GM12878 (cell line): ENCODE results near the gene DAZAP1. TPM values are rescaled to one million over a fixed set of nuclear protein-coding genes. Genes with fewer than 3 reads are reported as not detected.

Source experiments
- ATAC-seq: fragments of 200-7000 bp; cut with Tn5 transposase; 3 replicates; pipeline ENCODE4 v1.9.1; 2020; ENCODE audit warnings: mild to moderate bottlenecking, moderate library complexity
- BruUV-seq: library from RNA; stranded (reverse); fragments of 400-500 nt; replicated peaks from 2 replicates; lab custom pipeline; 2021; lab: Mats Ljungman, UMichigan
- CTCF ChIA-PET: fragments of 300-600 bp; sonication (Branson Sonifier 250); formaldehyde crosslinking; extraction: SDS; loops from one replicate; lab custom pipeline; 2021; ENCODE audit warnings: inconsistent platforms; lab: Yijun Ruan, JAX
- POLR2A ChIA-PET: fragments of 350-600 bp; formaldehyde crosslinking; extraction: SDS; loops from one replicate; lab custom pipeline; 2021; ENCODE audit warnings: inconsistent platforms; lab: Charles Lee
- RAD21 ChIA-PET: fragments of 300-600 bp; sonication (Branson Sonifier 250); formaldehyde crosslinking; loops from one replicate; lab custom pipeline; 2023; ENCODE audit warnings: antibody characterized with exemption; ENCODE audit not compliant: unreplicated experiment; lab: Charles Lee
- SMC1A ChIA-PET: fragments of 300-600 bp; sonication (Branson Sonifier 250); formaldehyde crosslinking; loops from one replicate; lab custom pipeline; 2023; ENCODE audit not compliant: unreplicated experiment, uncharacterized antibody; lab: Charles Lee
- DNase-seq: peaks from one replicate; pipeline ENCODE4 v3.0.0-alpha.2; 2011; ENCODE audit warnings: low read depth, low spot score
- FAIRE-seq: peaks from 3 replicates; lab custom pipeline; 2011; peaks lifted over from hg19 to GRCh38; lab: Jason Lieb, UNC
- H2AFZ ChIP-seq: 2 replicates; pipeline ENCODE4 v1.6.0; 2011; ENCODE audit warnings: low read depth, low read length, control low read depth; ENCODE audit not compliant: control insufficient read depth
- H3K27ac ChIP-seq: 2 replicates; pipeline ENCODE4 v1.5.1; 2011; ENCODE audit warnings: control low read depth; ENCODE audit not compliant: control insufficient read depth, insufficient read depth
- H3K27me3 ChIP-seq, 2 experiments: replicated peaks in 1 of 2; 2 replicates each; pipeline versions ENCODE4 v1.6.0 to v1.6.1; 2011; ENCODE audit warnings: low read length in 1 of 2; ENCODE audit not compliant: control insufficient read depth in 2 of 2, insufficient read depth in 2 of 2
- H3K36me3 ChIP-seq, 2 experiments: 2 replicates each; pipeline ENCODE4 v1.5.1; 2011; ENCODE audit warnings: low read length in 1 of 2; ENCODE audit not compliant: control insufficient read depth in 2 of 2, insufficient read depth in 2 of 2
- H3K4me1 ChIP-seq: 2 replicates; pipeline ENCODE4 v1.6.1; 2011; ENCODE audit warnings: mild to moderate bottlenecking, low read length, moderate library complexity, mixed read lengths; ENCODE audit not compliant: control insufficient read depth, insufficient read depth
- H3K4me2 ChIP-seq: 2 replicates; pipeline ENCODE4 v1.6.0; 2011; ENCODE audit warnings: control low read depth; ENCODE audit not compliant: control insufficient read depth, insufficient read depth
- H3K4me3 ChIP-seq: fragments of 200-600 bp; sonication (generic); 2 replicates; pipeline ENCODE4 v1.5.1; 2016
- H3K79me2 ChIP-seq: 2 replicates; pipeline ENCODE4 v1.6.0; 2011; ENCODE audit warnings: low read length; ENCODE audit not compliant: control insufficient read depth, insufficient read depth
- H3K9ac ChIP-seq: 2 replicates; pipeline ENCODE4 v1.8.0; 2011; ENCODE audit warnings: low read length, control low read depth, mixed read lengths; ENCODE audit not compliant: control insufficient read depth, insufficient read depth
- H3K9me3 ChIP-seq: replicated peaks from 3 replicates; pipeline ENCODE4 v1.5.1; 2011; ENCODE audit warnings: mild to moderate bottlenecking, low read length; ENCODE audit not compliant: control insufficient read depth, insufficient read depth
- H4K20me1 ChIP-seq: 2 replicates; pipeline ENCODE4 v1.6.0; 2011; ENCODE audit not compliant: control insufficient read depth, insufficient read depth
- ASH2L ChIP-seq: fragments of 300-600, 200-600 bp; sonication (generic); IDR thresholded peaks from 2 replicates; pipeline ENCODE4 v1.6.1; 2017; ENCODE audit warnings: low read depth, mild to moderate bottlenecking, borderline replicate concordance
- ATF3 ChIP-seq: IDR thresholded peaks from 2 replicates; pipeline ENCODE4 v1.6.1; 2011; ENCODE audit warnings: low read depth, mild to moderate bottlenecking, low read length, moderate library complexity, borderline replicate concordance; ENCODE audit errors: extremely low read depth
- ATF7 ChIP-seq: fragments of 450-650 bp; IDR thresholded peaks from 2 replicates; pipeline ENCODE4 v1.6.1; 2016; ENCODE audit warnings: low read depth, mild to moderate bottlenecking
- BRCA1 ChIP-seq: IDR thresholded peaks from 2 replicates; pipeline ENCODE4 v1.6.1; 2011; ENCODE audit warnings: low read depth, low read length, improper control_type of control experiment
- CBX5 ChIP-seq: sonication (generic); IDR thresholded peaks from 2 replicates; pipeline ENCODE4 v1.6.1; 2016; ENCODE audit warnings: low read depth, moderate library complexity, mild to moderate bottlenecking, inconsistent platforms
- ELK1 ChIP-seq: IDR thresholded peaks from 2 replicates; pipeline ENCODE4 v1.6.1; 2012; ENCODE audit warnings: low read depth, low read length, improper control_type of control experiment
- IKZF2 ChIP-seq, 2 experiments: fragments of 450-650 bp; IDR thresholded peaks; 2 replicates each; pipeline ENCODE4 v1.6.1; 2017; ENCODE audit warnings: mild to moderate bottlenecking in 2 of 2, moderate library complexity in 2 of 2
- NFYA ChIP-seq: IDR thresholded peaks from 2 replicates; pipeline ENCODE4 v1.6.1; 2011; ENCODE audit warnings: low read depth, mild to moderate bottlenecking, low read length, improper control_type of control experiment, borderline replicate concordance
- NR2C1 ChIP-seq: fragments of 450-650 bp; IDR thresholded peaks from 2 replicates; pipeline ENCODE4 v1.6.1; 2017; ENCODE audit warnings: antibody characterized with exemption, mild to moderate bottlenecking, moderate library complexity
- POLR2AphosphoS5 ChIP-seq: IDR thresholded peaks from 2 replicates; pipeline ENCODE4 v1.6.1; 2011; ENCODE audit warnings: mild to moderate bottlenecking, low read length, inconsistent platforms
- RELA ChIP-seq: fragments of 450-650 bp; IDR thresholded peaks from 2 replicates; pipeline ENCODE4 v1.8.0; 2014; ENCODE audit warnings: borderline replicate concordance; ENCODE audit not compliant: partially characterized antibody
- RUNX3 ChIP-seq: IDR thresholded peaks from 2 replicates; pipeline ENCODE4 v1.6.1; 2012; ENCODE audit warnings: low read length, inconsistent platforms
- SMAD1 ChIP-seq: fragments of 450-650 bp; IDR thresholded peaks from 2 replicates; pipeline ENCODE4 v1.6.1; 2018; ENCODE audit warnings: mild to moderate bottlenecking, low read depth; ENCODE audit not compliant: partially characterized antibody
- SREBF1 ChIP-seq: IDR thresholded peaks from 2 replicates; pipeline ENCODE4 v1.6.1; 2012; ENCODE audit warnings: mild to moderate bottlenecking, low read length
- SUPT20H ChIP-seq: IDR thresholded peaks from 2 replicates; pipeline ENCODE4 v1.6.1; 2011; ENCODE audit warnings: low read depth, mild to moderate bottlenecking, low read length, moderate library complexity, borderline replicate concordance; ENCODE audit not compliant: control insufficient read depth
- TCF7 ChIP-seq: IDR thresholded peaks from 2 replicates; pipeline ENCODE4 v1.6.1; 2014; ENCODE audit warnings: antibody characterized with exemption, borderline replicate concordance
- ZNF24 ChIP-seq: fragments of 450-650 bp; IDR thresholded peaks from 2 replicates; pipeline ENCODE4 v1.6.1; 2017; ENCODE audit warnings: antibody characterized with exemption, mild to moderate bottlenecking
- ZNF622 ChIP-seq: fragments of 450-650 bp; IDR thresholded peaks from 2 replicates; pipeline ENCODE4 v1.6.1; 2017; ENCODE audit warnings: mild to moderate bottlenecking, inconsistent platforms
- WGBS: methylation state at CpG from one replicate; pipeline ENCODE4 v1.1.6; 2016; ENCODE audit warnings: low lambda C conversion rate; ENCODE audit not compliant: insufficient replicate concordance, insufficient coverage; ENCODE audit errors: missing lambda C conversion rate; 5-methylcytosine and 5-hydroxymethylcytosine counted together
- in situ Hi-C: fragments of 300-500 bp; cut with MboI; formaldehyde crosslinking; loops from 9 replicates; pipeline ENCODE4 v1.14.3; 2018; ENCODE audit warnings: mixed read lengths
- intact Hi-C: fragments of 100-400 bp; cut with micrococcal nuclease; formaldehyde crosslinking; loops from one replicate; pipeline ENCODE4 v1.14.2; 2022; ENCODE audit not compliant: unreplicated experiment
- polyA plus RNA-seq, 11 experiments: library from polyadenylated mRNA; depleted of rRNA in 4 of 11; unstranded in 6 of 11; stranded (reverse) in 5 of 11; fragments of >200 nt; fragmentation: Nextera tagmentation in 4 of 11; fragmentation: Illumina TruSeq in 1 of 11; extraction: Ambion mirVana in 4 of 11; extraction: Trizol in 1 of 11; gene quantifications; 1 replicate in 1 of 11; 2 replicates in 10 of 11; pipeline versions ENCODE4 v1.2.1 to v1.2.3, GENCODE V29; 2011 to 2016; ENCODE audit warnings: inconsistent platforms in 2 of 11, missing spikeins in 2 of 11, low read depth in 1 of 11
- total RNA-seq, 4 experiments: library from RNA; depleted of rRNA in 3 of 4; stranded (reverse); fragments of >200 nt in 3 of 4; fragmentation: Illumina TruSeq in 1 of 4; extraction: Trizol in 1 of 4; gene quantifications; 2 replicates each; pipeline versions ENCODE4 v1.2.1 to v1.2.3, GENCODE V29; 2013 to 2021
- TF ChIP-seq, protein P1 (sequence below): fragments of 450-650 bp; formaldehyde crosslinking; IDR thresholded peaks from 2 replicates; pipeline ENCODE4 v1.4.0; 2022; ENCODE audit warnings: mild to moderate bottlenecking, moderate library complexity

Gene DAZAP1
- total and polyA plus RNA-seq, 10 of the 15 experiments (the other 5 are each of a cell fraction or from before 2014, with no cell fraction given), result 9.9 to 240 (median 92.3) TPM

DNA sequence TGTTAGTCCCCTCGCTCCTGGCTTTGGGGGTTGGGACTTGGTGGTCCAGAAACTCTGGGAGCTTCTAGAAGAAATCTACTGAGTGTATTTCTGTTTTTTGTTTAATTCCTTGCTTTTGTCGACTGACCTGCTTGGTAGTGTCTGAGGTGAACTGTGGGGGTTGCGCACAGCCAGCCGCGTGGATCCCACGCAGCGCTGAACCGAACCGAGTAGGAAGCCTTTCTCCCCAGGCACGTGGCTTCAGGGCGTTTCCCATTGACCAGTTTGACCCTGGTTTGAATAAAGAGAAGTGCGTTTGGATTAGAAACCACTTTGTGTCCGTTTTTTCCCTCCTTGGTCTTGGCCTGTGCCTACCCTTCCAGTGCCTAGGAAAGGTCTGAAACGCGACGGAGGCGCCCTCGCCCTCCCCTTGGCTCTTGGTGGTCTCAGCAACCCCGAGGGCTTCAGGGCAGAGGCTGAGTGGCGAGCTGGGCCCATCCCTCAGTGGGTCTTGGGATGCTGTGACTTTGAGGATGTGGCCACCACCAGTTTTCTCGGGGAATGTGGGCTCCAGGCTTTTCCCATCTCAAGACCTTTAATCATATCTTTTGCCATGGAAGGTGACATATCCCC lies 28.1 kb downstream of the DAZAP1 start (continued):
- TF ChIP-seq ELK1, result no peak
- TF ChIP-seq ATF3, result no peak

DNA sequence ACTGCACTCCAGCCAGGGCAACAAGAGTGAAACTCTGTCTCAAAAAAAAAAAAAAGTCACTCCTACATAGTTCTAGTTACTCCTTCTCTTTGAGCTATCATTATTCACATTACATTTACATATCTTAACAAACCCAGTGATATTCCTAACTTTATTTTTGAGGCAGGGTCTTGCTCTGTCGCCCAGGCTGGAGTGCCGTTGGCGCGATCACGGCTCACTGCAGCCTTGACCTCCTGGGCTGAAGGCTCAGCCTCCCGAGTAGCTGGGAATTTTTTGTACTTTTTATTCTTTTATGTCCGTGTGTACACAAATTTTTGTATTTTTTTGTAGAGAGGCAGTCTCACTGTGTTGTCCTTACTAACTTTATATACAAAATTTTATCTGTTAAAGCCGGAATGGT lies 30.2 kb downstream of the DAZAP1 start:
- H3K79me2 ChIP-seq, result peaks cover 30% of the 10 kb centered on the region
- no peak overlapping the region; the same call in 1 of the 2 replicates for H2AFZ ChIP-seq
- no peaks in the 10 kb centered on the region for H3K27me3 ChIP-seq
- no peak for ATAC-seq
- no peak for DNase-seq
- peaks cover 15 to 37% of the 10 kb centered on the region in 2 experiments for H3K36me3 ChIP-seq
- H3K4me3 ChIP-seq, result 0 out of 2 replicates have a peak overlapping the region, but pooled peaks have one; percentile 27
- H4K20me1 ChIP-seq, result no peaks in the 10 kb centered on the region; the same call in 1 of the 2 replicates
- in situ Hi-C loops (no loop called here), intact Hi-C loops (no loop called here)
- no peak overlapping the region for H3K27ac ChIP-seq
- ChIA-PET POLR2A (no interaction called here), RAD21 (no interaction called here), CTCF (interaction anchor here (0.6 to 2.0 kb wide), 8 partner anchors 23 to 162 kb away, joined by 3 to 6 read pairs (median 4); partner anchors contain the start of gene FAM174C), SMC1A (interaction anchor here (0.7 to 1.4 kb wide), 3 partner anchors 17 to 75 kb away, joined by 3 to 4 read pairs (median 3); no protein-coding TSS in a partner anchor)
- no TSS peak for BruUV-seq
- TF ChIP-seq SUPT20H (no peak), TCF7 (no peak), ZNF622 (no peak), NR2C1 (no peak), ASH2L (no peak), RUNX3 (no peak), IKZF2 (IDR thresholded peaks at IDR 0.05) (no peak), RELA (no peak), POLR2AphosphoS5 (no peak), CBX5 (no peak), ZNF24 (no peak), NFYA (no peak), BRCA1 (no peak), SREBF1 (no peak), SMAD1 (no peak), ATF7 (no peak)
- TF ChIP-seq, protein P1, sequence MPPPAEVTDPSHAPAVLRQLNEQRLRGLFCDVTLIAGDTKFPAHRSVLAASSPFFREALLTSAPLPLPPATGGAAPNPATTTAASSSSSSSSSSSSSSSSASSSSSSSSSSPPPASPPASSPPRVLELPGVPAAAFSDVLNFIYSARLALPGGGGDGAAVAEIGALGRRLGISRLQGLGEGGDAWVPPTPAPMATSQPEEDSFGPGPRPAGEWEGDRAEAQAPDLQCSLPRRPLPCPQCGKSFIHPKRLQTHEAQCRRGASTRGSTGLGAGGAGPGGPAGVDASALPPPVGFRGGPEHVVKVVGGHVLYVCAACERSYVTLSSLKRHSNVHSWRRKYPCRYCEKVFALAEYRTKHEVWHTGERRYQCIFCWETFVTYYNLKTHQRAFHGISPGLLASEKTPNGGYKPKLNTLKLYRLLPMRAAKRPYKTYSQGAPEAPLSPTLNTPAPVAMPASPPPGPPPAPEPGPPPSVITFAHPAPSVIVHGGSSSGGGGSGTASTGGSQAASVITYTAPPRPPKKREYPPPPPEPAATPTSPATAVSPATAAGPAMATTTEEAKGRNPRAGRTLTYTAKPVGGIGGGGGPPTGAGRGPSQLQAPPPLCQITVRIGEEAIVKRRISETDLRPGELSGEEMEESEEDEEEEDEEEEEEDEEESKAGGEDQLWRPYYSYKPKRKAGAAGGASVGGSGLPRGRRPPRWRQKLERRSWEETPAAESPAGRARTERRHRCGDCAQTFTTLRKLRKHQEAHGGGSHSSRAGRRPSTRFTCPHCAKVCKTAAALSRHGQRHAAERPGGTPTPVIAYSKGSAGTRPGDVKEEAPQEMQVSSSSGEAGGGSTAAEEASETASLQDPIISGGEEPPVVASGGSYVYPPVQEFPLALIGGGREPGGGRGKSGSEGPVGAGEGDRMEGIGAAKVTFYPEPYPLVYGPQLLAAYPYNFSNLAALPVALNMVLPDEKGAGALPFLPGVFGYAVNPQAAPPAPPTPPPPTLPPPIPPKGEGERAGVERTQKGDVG (CRISPR knock-in tag), result no peak
- H3K4me1 ChIP-seq, result peaks cover 8% of the 10 kb centered on the region
- no peak overlapping the region for H3K4me2 ChIP-seq
- FAIRE-seq, result no peak
- 43% methylated on average over 8 of the region's 8 CpGs for WGBS
- no peak overlapping the region for H3K9ac ChIP-seq
- no peaks in the 10 kb centered on the region for H3K9me3 ChIP-seq
